Right lobe of liver (tissue), 4 donors: ENCODE results near the gene ABHD12.

Experiments used
- CTCF ChIP-seq, 4 donors: fragments of 200-600 bp in 3 of 4; fragments of 450-650 bp in 1 of 4; IDR thresholded peaks; one replicate each; pipeline versions ENCODE4 v1.5.1 to v1.8.0; 2016 to 2022; ENCODE audit warnings: antibody characterized with exemption in 4 of 4, mild to moderate bottlenecking in 2 of 4
- POLR2A ChIP-seq: fragments of 450-650 bp; IDR thresholded peaks from one replicate; pipeline ENCODE4 v1.6.1; 2017; ENCODE audit warnings: antibody characterized with exemption, mild to moderate bottlenecking
- donor health status: DM: no; HTN: no; CAD: no.
- donor health status: DM: no; HTN: no; CAD: no.
- donor health status: DM: no; HTN: yes; CAD: no.

- TF ChIP-seq CTCF (IDR thresholded peaks at IDR 0.05) (no peak), POLR2A (no peak)
These were observed 4.4 kb upstream of the ABHD12 start for GRCh38 chr20:25394996-25395395.
